Inflammatory macrophage (primary cell): ENCODE data around the gene CDADC1.
A peak's percentile ranks its signal among the peaks of the same experiment; 100 is the strongest.
"Not testable (repeated sequence)": the region's sequence is repeated elsewhere in the genome, so short reads cannot be mapped to it uniquely, and the experiment has no call there.

Experiments
- DNase-seq, 2 donors: peaks; one replicate each; pipeline ENCODE4 v3.0.0-alpha.2; 2020 to 2022

Gene CDADC1

DNA sequence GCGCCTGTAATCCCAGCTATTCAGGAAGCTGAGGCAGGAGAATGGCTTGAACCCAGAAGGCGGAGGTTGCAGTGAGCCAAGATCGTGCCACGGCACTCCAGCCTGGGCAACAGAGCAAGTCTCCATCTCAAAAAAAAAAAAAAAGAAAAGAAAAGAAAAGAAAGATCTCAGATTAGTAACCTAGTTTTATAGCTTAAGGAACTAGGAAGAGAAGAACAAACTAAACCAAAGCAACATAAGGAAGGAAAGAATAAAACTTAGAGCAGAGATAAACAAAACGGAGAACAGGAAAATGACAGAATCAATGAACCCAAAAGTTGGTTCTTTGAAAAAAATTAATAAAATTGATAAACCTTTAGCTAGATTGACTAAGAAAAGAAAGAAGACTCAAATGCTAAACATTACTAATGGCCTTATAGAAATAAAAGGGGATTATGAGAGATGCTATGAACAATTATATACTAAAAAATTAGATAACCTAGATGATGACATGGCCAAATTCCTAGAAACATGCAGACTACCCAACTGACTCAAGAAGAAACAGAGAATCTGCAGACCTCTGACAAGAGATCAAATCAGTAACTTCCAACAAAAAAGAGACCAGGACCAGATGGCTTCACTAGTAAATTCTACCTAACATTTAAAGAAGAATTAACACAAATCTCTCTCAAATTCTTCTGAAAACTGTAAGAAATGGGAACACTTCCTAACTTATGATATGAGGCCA lies 68.2 kb downstream of the CDADC1 start:
- no peak for DNase-seq

DNA sequence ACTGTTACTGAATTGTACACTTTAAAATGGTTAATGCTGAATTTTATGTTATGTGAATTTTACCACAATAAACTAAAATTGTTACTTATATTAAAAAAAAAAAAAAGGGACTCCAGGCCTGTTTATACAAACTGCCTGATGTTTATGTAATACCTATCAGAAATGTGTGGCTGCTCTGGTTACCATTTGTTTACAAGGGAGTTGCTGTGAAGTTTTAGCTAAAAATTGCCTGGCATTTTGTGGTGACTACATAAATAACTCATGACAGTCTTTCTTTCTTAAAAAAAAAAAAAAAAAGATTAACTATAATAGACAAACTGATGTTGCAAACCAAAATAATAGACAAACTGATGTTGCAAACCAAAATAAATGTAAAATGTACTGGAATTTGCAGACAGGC lies 71.8 kb downstream of the CDADC1 start:
- peak; percentile 35 to 37 for DNase-seq

DNA sequence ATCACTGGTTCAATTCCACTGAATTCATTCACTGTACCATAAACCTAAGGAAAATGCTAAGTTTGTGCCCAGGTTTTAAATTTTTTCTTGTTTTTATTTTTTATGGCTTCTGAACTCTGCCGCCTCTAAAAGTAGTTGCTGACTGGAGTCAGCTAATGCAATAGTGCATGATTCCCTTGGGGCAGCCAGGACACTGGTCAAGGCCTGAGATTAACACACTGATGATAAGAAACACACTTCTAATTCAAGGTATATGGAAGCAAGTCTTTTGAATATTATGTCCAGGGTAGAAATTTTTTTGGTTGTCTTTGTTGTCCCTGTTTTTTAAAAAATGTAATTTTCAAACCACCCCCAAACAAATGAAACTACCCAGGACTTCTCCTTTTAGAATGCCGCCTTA lies 72.2 kb downstream of the CDADC1 start:
- peak in 1 of 2 donors; percentile 3 for DNase-seq

DNA sequence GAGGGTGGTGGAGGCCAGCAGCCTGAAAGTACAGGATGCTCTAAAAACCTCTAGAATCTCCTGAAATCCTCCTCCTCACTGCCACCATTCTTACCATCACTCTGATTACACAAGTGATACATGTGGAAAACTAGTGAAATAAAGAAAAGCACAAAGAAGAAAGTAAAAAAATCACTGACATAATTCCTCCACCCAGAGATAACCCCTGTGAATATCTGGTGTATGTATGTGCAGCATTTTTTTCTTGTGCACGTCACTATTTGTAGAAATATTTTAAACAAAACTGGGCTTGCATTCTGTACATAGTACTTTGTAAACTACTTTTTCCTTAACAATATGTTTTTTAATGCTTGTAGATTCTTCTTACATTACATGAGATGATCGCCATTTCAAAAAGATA lies 73.2 kb downstream of the CDADC1 start:
- no peak for DNase-seq

DNA sequence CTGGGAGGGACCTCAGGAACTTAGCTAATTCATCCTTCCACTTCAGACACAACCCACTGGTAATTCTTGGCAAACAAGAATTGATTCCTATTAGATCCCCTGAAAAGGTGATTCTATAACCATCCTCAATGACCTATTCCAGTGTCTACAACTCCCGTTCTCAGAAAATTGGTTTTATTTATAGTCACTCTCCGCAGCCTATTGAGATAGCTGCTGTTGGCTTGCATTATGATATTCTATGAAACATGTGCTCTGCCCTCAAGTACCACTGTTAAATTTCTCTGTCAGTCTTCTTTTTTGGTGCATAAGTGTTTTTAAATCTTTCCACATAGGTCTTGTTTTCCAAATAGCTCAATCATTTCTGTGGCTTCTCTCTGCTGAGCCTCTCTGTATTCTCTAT lies 75.0 kb downstream of the CDADC1 start:
- DNase-seq: no peak

GRCh38 chr13:49323344-49323743 lies 75.6 kb downstream of the CDADC1 start:
- no peak for DNase-seq

DNA sequence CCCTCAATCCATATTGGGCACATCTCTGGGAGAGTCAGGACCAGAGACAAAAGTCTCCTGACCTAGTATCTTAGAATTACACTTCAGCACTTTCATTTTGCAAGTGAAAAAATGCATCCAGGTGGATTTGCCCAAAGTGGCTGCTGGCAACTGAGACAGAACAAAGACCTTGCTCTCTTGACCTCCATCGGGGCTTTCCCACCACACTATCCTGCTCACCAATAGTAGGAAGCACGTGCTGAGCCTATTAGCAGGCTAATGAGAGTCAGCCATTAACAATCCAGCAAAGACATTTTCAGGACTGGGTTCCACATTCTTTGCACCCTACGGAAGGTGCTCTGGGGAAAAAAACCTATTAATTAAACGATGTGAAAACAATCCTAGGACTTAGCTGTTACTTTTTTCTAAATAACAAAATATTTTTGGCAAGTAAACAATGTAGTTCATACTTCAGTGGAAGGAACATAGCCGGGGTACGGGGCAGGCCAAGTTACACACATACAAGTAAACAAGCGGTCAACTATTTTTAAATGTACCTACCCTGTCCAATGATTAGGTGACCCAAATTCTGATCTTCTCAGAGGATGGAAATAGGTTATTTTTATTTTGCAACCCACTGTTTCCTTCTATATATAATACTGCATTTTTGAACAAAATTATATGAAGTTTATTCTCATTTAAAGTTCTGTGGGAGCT lies 78.6 kb downstream of the CDADC1 start:
- DNase-seq: no peak

- not testable (repeated sequence) for DNase-seq
Measured at GRCh38 chr13:49327145-49327544, 79.4 kb downstream of the CDADC1 start.

GRCh38 chr13:49329831-49330545 lies 82.3 kb downstream of the CDADC1 start:
- no peak for DNase-seq

GRCh38 chr13:49330546-49330864 lies 82.8 kb downstream of the CDADC1 start:
- no peak for DNase-seq

DNA sequence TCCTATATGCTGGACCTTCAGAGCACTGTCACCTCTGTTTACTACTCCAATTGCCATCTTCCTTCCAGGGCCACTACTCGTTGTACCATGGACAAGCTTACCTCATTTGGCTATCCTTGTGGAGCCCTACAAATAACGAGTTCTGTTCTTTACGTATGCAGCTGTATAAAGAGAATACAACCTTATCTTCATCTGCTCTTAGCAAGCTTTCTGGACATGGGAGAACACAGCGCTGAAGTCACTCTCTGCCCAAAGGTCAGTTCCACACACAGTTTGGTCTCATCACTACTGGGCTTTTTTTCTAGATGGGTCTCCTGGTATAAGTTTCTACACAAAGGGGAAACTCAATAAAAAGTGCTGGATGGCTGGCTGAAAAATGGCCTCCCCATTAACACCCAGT lies 88.9 kb downstream of the CDADC1 start:
- DNase-seq: no peak

GRCh38 chr13:49340161-49340560 lies 92.4 kb downstream of the CDADC1 start:
- no peak for DNase-seq

DNA sequence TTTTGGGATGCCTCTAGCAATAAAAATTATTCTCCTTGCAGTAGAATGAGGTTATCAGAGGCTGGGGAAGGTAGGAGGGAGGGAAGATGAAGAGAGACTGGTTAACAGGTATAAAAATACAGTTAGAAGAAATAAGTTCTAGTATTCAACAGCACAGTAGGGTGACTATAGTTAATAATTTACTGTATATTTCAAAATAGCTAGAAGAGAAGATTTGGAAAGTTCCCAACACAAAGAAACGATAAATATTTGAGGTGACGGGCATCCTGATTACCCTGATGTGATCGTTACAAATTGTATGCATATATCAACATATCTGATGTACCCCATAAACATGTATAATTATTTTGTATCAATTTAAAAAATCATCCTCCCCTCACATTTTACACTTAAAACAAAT lies 93.8 kb downstream of the CDADC1 start:
- DNase-seq: no peak

DNA sequence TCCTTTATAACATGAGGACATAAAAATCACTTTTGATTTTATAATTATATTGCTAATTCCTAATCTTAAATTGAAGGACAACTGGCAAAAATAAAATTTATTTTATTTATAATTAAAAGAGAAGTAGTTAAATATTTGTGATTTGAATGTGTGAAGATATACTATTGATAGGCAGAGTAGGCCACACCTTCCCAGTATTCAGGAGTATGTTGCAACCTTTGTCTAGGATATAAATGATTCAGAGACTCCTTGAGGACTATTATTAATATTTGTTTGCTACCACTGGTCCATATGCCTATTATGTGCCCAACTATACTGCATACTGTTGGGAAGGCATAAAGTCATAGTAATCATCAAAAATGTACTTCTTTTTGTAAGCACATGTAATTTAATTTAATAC lies 94.2 kb downstream of the CDADC1 start:
- no peak for DNase-seq

GRCh38 chr13:49342454-49342853 lies 94.7 kb downstream of the CDADC1 start:
- DNase-seq: no peak
